Tibial nerve (tissue), 4 donors: ENCODE results near the gene DCAF17. TPM values are rescaled to one million over a fixed set of nuclear protein-coding genes. Genes with fewer than 3 reads are reported as not detected.

Experiments
- DNase-seq, 2 donors: peaks; one replicate each; pipeline ENCODE4 v3.0.0-alpha.2; 2019; ENCODE audit warnings: low spot score in 2 of 2
- H3K27ac ChIP-seq, 4 donors: fragments of 200-600 bp; sonication (generic) in 3 of 4; one replicate each; pipeline ENCODE4 v1.5.1; 2017 to 2019; ENCODE audit warnings: mild to moderate bottlenecking in 1 of 4
- H3K27me3 ChIP-seq, 2 donors: fragments of 200-600 bp; sonication (generic) in 1 of 2; one replicate each; pipeline versions ENCODE4 v1.5.1 to v1.6.0; 2017 to 2019
- H3K36me3 ChIP-seq, 3 donors: fragments of 200-600 bp; sonication (generic); one replicate each; pipeline ENCODE4 v1.5.1; 2018 to 2019
- H3K4me1 ChIP-seq, 4 donors: fragments of 200-600 bp; sonication (generic) in 3 of 4; one replicate each; pipeline ENCODE4 v1.5.1; 2017 to 2019
- H3K4me3 ChIP-seq, 4 donors: fragments of 200-600 bp; sonication (generic) in 3 of 4; one replicate each; pipeline ENCODE4 v1.5.1; 2017 to 2019; ENCODE audit warnings: mild to moderate bottlenecking in 1 of 4, moderate library complexity in 1 of 4
- H3K9me3 ChIP-seq, 4 donors: fragments of 200-600 bp; sonication (generic) in 3 of 4; one replicate each; pipeline ENCODE4 v1.5.1; 2017 to 2019
- EP300 ChIP-seq, 2 donors: sonication (generic); formaldehyde crosslinking; IDR thresholded peaks; one replicate each; pipeline ENCODE4 v1.6.1; 2017; ENCODE audit warnings: antibody characterized with exemption in 2 of 2, mild to moderate bottlenecking in 1 of 2
- POLR2A ChIP-seq, 2 donors: fragments of 450-650 bp; IDR thresholded peaks; one replicate each; pipeline ENCODE4 v1.6.1; 2017; ENCODE audit warnings: antibody characterized with exemption in 2 of 2, mild to moderate bottlenecking in 2 of 2, moderate library complexity in 2 of 2
- WGBS, 2 donors: methylation state at CpG; one replicate each; pipeline ENCODE4 v1.1.5; 2018; 5-methylcytosine and 5-hydroxymethylcytosine counted together
- total RNA-seq, 4 donors: library from RNA; depleted of rRNA; stranded (reverse); fragments of >200 nt; gene quantifications; one replicate each; pipeline ENCODE4 v1.1.0, GENCODE V29; 2016
- TF ChIP-seq, protein P1 (sequence below), 5 experiments: fragments of 200-600 bp in 3 of 5; fragments of 450-650 bp in 2 of 5; sonication (generic) in 3 of 5; IDR thresholded peaks; one replicate each; pipeline ENCODE4 v1.5.1; 2016 to 2019; ENCODE audit warnings: antibody characterized with exemption in 5 of 5, mild to moderate bottlenecking in 3 of 5, moderate library complexity in 2 of 5

DCAF17 gene
- total RNA-seq, 4 donors from 2014 or later = 17.3 to 38.4 (median 23.8) TPM

DNA sequence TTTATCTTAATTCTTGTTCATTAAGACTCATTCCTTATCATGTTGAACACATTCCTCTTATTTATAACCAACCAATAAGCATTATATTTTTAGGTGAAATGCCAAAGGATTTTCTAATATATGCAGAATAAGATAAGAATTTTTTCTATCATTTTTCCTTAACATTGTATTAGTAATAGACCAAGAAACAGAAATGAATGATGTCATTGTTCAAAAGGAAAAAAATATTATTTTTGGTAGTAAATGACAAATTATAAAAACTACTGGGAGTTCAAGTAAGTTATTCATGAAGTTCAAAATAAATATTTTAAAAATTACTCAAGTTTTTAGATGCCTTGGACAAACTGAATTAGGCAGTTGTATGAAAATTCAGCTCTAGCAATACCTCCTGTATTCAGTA, 25.5 kb downstream of the DCAF17 start:
- H3K27me3 ChIP-seq = no peaks in the 10 kb centered on the region
- no peak overlapping the region for H3K27ac ChIP-seq
- H3K9me3 ChIP-seq = peaks cover 0 to 6% (median 0%) of the 10 kb centered on the region in 4 donors
- H3K4me3 ChIP-seq = no peak overlapping the region
- TF ChIP-seq EP300 (IDR thresholded peaks at IDR 0.05) (no peak), POLR2A (IDR thresholded peaks at IDR 0.05) (no peak)
- TF ChIP-seq, protein P1, sequence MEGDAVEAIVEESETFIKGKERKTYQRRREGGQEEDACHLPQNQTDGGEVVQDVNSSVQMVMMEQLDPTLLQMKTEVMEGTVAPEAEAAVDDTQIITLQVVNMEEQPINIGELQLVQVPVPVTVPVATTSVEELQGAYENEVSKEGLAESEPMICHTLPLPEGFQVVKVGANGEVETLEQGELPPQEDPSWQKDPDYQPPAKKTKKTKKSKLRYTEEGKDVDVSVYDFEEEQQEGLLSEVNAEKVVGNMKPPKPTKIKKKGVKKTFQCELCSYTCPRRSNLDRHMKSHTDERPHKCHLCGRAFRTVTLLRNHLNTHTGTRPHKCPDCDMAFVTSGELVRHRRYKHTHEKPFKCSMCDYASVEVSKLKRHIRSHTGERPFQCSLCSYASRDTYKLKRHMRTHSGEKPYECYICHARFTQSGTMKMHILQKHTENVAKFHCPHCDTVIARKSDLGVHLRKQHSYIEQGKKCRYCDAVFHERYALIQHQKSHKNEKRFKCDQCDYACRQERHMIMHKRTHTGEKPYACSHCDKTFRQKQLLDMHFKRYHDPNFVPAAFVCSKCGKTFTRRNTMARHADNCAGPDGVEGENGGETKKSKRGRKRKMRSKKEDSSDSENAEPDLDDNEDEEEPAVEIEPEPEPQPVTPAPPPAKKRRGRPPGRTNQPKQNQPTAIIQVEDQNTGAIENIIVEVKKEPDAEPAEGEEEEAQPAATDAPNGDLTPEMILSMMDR (IDR thresholded peaks at IDR 0.05) = no peak
- DNase-seq = no peak
- H3K36me3 ChIP-seq = peaks cover 0 to 65% (median 5%) of the 10 kb centered on the region in 3 donors
- no peaks in the 10 kb centered on the region for H3K4me1 ChIP-seq

GRCh38 chr2:171460537-171460936, 26.5 kb downstream of the DCAF17 start:
- WGBS, 2 donors = 96 to 100% methylated on average over 1 of the region's 1 CpG
- TF ChIP-seq, protein P1 (IDR thresholded peaks at IDR 0.05) = no peak
- TF ChIP-seq EP300 (IDR thresholded peaks at IDR 0.05) (no peak), POLR2A (IDR thresholded peaks at IDR 0.05) (no peak)

GRCh38 chr2:171469176-171469575, 35.1 kb downstream of the DCAF17 start:
- TF ChIP-seq EP300 (IDR thresholded peaks at IDR 0.05) = no peak
- TF ChIP-seq, protein P1 (IDR thresholded peaks at IDR 0.05) = no peak
- no peak for TF ChIP-seq POLR2A (IDR thresholded peaks at IDR 0.05)
- 89 to 91% methylated on average over 4 of the region's 4 CpGs for WGBS, 2 donors
- no peak for DNase-seq
- H3K4me3 ChIP-seq = no peak overlapping the region
- no peaks in the 10 kb centered on the region for H3K4me1 ChIP-seq
- no peaks in the 10 kb centered on the region for H3K9me3 ChIP-seq
- H3K27me3 ChIP-seq = no peaks in the 10 kb centered on the region
- H3K36me3 ChIP-seq = peaks cover 0 to 69% (median 5%) of the 10 kb centered on the region in 3 donors
- no peak overlapping the region for H3K27ac ChIP-seq

More at GRCh38 chr2:171460537-171460936, 26.5 kb downstream of the DCAF17 start:
- Histone ChIP-seq H3K9me3 (peaks cover 0 to 6% (median 0%) of the 10 kb centered on the region in 4 donors), H3K4me3 (no peak overlapping the region), H3K27ac (no peak overlapping the region), H3K27me3 (no peaks in the 10 kb centered on the region), H3K4me1 (no peaks in the 10 kb centered on the region), H3K36me3 (peaks cover 0 to 62% (median 5%) of the 10 kb centered on the region in 3 donors)
- no peak for DNase-seq

DNA sequence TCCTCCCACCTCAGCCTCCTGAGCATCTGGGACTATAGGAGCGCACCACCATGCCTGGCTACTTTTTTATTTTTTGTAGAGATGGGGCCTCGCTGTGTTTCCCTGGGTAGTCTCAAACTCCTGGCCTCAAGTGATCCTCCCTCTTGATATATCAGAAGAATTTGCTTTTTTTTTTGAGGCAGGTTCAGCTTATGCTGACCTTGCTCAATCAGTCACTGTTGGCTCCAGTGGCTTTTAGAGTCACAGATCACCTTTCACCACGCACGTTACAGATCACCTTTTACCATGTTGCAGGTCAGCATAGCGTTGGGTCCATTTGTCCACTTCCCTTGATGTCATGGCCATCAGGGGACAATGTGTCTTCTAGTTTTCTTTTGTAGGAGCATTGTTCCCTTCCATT, 36.1 kb downstream of the DCAF17 start:
- H3K4me1 ChIP-seq = no peaks in the 10 kb centered on the region
- no peak overlapping the region for H3K4me3 ChIP-seq
- no peaks in the 10 kb centered on the region for H3K9me3 ChIP-seq
- H3K27ac ChIP-seq = no peak overlapping the region
- no peaks in the 10 kb centered on the region for H3K27me3 ChIP-seq
- 80 to 97% methylated on average over 5 of the region's 5 CpGs for WGBS, 2 donors
- DNase-seq = no peak
- H3K36me3 ChIP-seq = peaks cover 0 to 75% (median 5%) of the 10 kb centered on the region in 3 donors
- TF ChIP-seq EP300 (IDR thresholded peaks at IDR 0.05) = no peak
- TF ChIP-seq, protein P1 (IDR thresholded peaks at IDR 0.05) = no peak

DNA sequence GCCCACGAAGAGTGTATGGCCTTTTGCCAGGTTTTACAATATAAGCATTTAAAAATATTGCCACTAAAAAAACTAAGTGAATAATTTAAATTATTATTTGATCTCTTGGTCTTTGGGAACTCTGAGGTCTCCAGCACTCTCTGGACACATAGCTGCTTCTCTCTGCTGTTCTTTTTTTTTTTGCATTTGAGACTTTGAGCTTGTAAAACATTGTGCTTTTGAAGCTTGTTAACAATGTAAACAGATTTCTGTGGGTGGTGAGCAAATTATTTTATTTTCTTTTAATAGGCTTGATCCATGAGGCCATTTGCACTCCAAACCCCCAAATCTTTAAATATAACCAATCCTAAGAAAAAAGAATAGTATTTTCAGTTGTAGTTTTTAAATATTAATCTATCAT, 42.0 kb downstream of the DCAF17 start:
- Histone ChIP-seq H3K36me3 (peaks cover 0 to 73% (median 0%) of the 10 kb centered on the region in 3 donors), H3K4me1 (no peaks in the 10 kb centered on the region), H3K9me3 (no peaks in the 10 kb centered on the region), H3K4me3 (no peak overlapping the region), H3K27ac (no peak overlapping the region), H3K27me3 (no peaks in the 10 kb centered on the region)
- 43% methylated on average over 1 of the region's 1 CpG for WGBS, 2 donors
- TF ChIP-seq POLR2A (IDR thresholded peaks at IDR 0.05) (no peak), EP300 (IDR thresholded peaks at IDR 0.05) (no peak)
- TF ChIP-seq, protein P1 (IDR thresholded peaks at IDR 0.05) = no peak
- no peak for DNase-seq
